Kidney epithelial cell (primary cell): ENCODE data around the gene CDKN2AIP. TPM values are rescaled to one million over a fixed set of nuclear protein-coding genes. Genes with fewer than 3 reads are reported as not detected.

Experiments
- DNase-seq: peaks from one replicate; pipeline ENCODE4 v3.0.0-alpha.2; 2010; ENCODE audit warnings: low read depth
- H3K27me3 ChIP-seq: 2 replicates; pipeline ENCODE4 v1.6.0; 2011; ENCODE audit warnings: low read length; ENCODE audit not compliant: control insufficient read depth, insufficient read depth
- H3K36me3 ChIP-seq: 2 replicates; pipeline ENCODE4 v1.5.1; 2011; ENCODE audit warnings: low read length; ENCODE audit not compliant: control insufficient read depth, insufficient read depth
- H3K4me3 ChIP-seq: 2 replicates; pipeline ENCODE4 v1.5.1; 2011; ENCODE audit warnings: low read depth, mild to moderate bottlenecking, control low read depth, low read length
- total RNA-seq: library from RNA; depleted of rRNA; stranded (reverse); fragments of >200 nt; gene quantifications from 2 replicates; pipeline ENCODE4 v1.2.3, GENCODE V29; 2015
- TF ChIP-seq, protein P1 (sequence below): IDR thresholded peaks from 2 replicates; pipeline ENCODE4 v1.5.1; 2011; ENCODE audit warnings: mild to moderate bottlenecking, moderate library complexity, low read length, control low read depth, inconsistent platforms; ENCODE audit not compliant: insufficient read depth, poor library complexity, severe bottlenecking

CDKN2AIP gene
- total RNA-seq, 1 donor from 2014 or later = 28.5 TPM

DNA sequence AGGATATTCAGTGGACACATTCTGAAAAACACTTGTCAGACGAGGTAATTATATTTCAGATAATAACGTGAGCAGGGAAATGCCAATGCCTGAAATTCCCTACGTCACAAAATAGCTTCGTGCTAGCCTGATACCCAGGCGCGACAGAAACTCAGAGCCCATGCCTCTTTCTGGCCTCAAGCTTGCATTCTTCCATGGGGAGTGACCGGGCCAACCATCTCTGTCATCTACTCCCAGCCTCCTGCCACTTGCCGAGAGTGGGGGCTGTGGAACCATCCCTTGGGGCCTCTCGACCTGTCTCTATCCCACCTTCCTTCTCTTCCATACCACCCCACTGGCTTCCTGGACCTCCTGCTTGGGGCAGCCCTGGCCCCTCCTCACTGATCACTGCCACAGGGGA lies 34.5 kb upstream of the CDKN2AIP start:
- H3K4me3 ChIP-seq = no peak overlapping the region
- DNase-seq = no peak
- no peaks in the 10 kb centered on the region for H3K36me3 ChIP-seq
- no peaks in the 10 kb centered on the region for H3K27me3 ChIP-seq
- TF ChIP-seq, protein P1, sequence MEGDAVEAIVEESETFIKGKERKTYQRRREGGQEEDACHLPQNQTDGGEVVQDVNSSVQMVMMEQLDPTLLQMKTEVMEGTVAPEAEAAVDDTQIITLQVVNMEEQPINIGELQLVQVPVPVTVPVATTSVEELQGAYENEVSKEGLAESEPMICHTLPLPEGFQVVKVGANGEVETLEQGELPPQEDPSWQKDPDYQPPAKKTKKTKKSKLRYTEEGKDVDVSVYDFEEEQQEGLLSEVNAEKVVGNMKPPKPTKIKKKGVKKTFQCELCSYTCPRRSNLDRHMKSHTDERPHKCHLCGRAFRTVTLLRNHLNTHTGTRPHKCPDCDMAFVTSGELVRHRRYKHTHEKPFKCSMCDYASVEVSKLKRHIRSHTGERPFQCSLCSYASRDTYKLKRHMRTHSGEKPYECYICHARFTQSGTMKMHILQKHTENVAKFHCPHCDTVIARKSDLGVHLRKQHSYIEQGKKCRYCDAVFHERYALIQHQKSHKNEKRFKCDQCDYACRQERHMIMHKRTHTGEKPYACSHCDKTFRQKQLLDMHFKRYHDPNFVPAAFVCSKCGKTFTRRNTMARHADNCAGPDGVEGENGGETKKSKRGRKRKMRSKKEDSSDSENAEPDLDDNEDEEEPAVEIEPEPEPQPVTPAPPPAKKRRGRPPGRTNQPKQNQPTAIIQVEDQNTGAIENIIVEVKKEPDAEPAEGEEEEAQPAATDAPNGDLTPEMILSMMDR = no peak

DNA sequence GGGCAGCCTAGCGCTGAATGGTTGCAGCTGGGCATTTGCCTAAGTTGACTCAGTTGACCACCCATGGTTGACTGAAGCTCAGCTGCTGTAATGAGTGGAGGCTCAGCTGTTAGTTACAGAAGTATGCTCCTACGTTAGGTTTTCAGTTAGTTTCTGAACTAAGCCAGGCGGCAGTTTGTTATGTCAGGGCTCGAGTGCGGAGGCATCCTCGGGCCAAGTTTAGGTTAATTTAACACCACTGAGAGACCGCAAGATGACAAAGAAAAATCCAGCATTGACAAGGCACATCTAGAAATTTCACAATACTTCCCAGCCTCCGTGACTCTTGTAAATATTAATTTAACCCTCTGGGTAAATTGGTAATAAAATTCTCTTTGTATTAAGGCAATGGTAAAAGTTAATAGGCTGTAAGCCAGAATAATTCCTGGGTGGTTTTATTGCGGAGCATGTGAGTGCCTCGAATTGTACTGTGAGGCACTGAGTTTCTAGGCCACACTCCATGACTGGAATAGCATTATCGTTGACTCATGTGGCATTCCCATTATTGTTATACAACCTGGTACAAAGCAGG lies 33.1 kb upstream of the CDKN2AIP start:
- TF ChIP-seq, protein P1 = no peak
- Histone ChIP-seq H3K36me3 (no peaks in the 10 kb centered on the region), H3K27me3 (no peaks in the 10 kb centered on the region), H3K4me3 (no peak overlapping the region)
- DNase-seq = peak; percentile 79

DNA sequence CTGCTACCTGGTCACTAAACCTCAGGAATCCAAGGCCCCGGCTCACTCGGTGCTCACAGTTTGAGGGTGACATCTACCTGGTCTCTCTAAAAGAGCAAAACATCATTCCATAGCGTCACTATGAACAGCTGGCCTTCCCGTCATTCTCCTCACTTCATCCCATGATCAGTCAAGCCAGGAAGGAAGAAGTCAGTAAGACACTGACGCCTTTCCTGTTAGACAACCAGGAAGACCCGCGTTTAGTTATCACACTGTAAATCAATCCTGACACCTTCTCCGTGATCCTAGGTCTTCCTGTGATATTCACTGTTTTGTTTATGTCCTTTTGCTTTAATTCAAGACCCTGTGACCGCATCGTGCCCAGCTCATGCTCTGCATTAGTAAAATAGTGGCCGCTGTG lies 31.6 kb upstream of the CDKN2AIP start:
- TF ChIP-seq, protein P1 = no peak
- H3K36me3 ChIP-seq = no peaks in the 10 kb centered on the region
- no peaks in the 10 kb centered on the region for H3K27me3 ChIP-seq
- DNase-seq = no peak
- no peak overlapping the region for H3K4me3 ChIP-seq

DNA sequence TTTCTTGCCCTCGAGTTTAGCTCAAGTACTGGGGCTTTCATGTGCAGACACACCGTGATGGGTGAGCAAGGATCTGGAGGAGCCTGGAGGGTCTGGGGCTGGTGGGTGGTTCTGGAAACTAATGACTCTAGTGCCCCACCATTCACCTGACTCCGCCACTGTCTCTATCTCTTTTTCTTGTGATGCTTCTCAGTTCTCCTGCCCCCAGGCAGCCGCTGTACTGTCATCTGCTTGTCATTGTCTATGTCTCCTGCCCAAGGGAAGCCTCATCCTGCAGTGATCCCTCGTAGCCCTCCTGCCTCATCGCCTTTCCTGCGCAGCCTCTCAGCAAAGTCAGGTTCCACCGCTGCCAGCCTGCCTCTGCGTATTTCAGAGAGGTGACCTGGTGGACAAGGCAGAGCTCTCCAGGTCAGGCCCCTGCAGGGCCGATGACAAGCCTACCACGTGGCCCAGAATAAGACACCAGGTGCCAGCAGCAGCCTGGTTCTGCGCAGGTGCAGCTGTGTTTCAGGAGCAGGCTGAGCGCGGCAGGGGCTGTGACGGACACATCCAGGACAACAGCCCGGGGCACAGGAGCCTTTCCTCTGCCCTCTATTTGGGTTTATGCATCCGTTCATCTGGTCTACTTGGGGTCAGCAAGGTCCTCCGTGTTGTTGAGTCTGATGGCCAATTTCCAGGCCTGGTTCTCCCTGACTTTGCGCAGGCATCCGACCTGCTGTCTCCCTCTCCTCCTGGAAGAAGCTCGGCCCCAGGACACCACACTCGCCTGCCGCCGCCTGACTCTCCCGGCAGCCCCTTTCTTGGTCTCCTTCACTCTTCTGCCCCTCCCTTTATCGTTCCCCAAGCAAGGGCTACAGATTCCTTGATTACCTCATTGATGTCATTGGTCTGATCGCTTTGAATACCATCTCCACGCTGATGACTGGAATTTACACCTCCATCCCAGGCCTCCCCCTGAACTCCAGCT lies 30.9 kb upstream of the CDKN2AIP start:
- DNase-seq = no peak
- TF ChIP-seq, protein P1 = no peak
- H3K4me3 ChIP-seq = no peak overlapping the region

DNA sequence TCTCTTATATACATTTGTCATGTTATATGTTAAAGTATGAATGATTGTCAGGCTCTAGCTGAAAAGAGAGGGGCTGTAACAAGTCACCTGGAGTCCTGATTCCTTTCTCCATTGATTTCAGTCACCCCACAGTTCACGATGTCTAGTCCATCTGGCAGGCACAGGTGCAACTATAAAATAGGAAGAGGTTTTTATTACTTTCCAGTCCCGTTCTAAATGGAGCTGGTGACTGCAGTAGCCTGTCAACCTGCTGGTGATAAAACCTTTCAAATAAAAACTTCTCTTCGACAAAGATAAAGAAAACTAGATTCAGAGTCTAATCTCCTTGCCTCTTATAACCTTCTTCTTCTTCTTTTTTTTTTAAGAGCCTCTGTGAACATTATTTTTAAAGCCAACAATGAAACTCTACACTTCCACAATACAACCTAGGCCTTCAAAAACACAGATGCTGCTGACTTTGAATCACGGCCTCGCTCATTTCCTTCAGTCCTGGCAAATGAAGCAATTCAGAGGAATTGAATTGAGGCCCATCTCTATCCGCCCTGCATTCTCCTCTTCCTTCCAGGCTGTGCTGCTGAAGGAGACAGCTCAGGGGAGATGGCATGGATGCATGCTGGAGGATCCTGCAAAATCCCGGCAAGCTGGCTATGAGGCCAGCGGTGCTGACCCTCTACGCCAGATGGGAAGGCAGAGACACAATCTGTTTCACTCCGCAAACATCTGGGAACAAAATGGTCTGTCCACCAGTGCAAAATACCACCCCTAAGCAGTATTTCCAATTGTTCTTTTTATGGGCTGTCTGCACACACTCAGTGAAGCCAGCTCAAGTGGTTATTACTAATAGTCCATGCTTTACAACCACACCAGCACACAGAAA lies 27.3 kb upstream of the CDKN2AIP start:
- Histone ChIP-seq H3K4me3 (no peak overlapping the region), H3K36me3 (no peaks in the 10 kb centered on the region), H3K27me3 (no peaks in the 10 kb centered on the region)
- DNase-seq = no peak
- TF ChIP-seq, protein P1 = no peak

More for the DNA sequence above, 30.9 kb upstream of the CDKN2AIP start:
- no peaks in the 10 kb centered on the region for H3K36me3 ChIP-seq
- no peaks in the 10 kb centered on the region for H3K27me3 ChIP-seq
